Endothelial cell of umbilical vein (primary cell): ENCODE results near the gene JSRP1. TPM values are rescaled to one million over a fixed set of nuclear protein-coding genes. Genes with fewer than 3 reads are reported as not detected.

Experiments used
- BruUV-seq: library from RNA; stranded (reverse); fragments of 400-500 nt; replicated peaks from 2 replicates; lab custom pipeline; 2021; lab: Mats Ljungman, UMichigan
- CTCF ChIA-PET: fragments of 300-600, 350-600 bp; sonication (Branson Sonifier 250); formaldehyde crosslinking; loops from one replicate; lab custom pipeline; 2021; ENCODE audit warnings: antibody characterized with exemption, inconsistent platforms; lab: Charles Lee
- POLR2A ChIA-PET: fragments of 300-600, 350-600 bp; sonication (Branson Sonifier 250); formaldehyde crosslinking; loops from one replicate; lab custom pipeline; 2021; ENCODE audit warnings: antibody characterized with exemption, inconsistent platforms; lab: Charles Lee
- DNase-seq: peaks from one replicate; pipeline ENCODE4 v3.0.0-alpha.2; 2011; ENCODE audit warnings: low read depth, low spot score
- FAIRE-seq: peaks from 2 replicates; lab custom pipeline; 2011; peaks lifted over from hg19 to GRCh38; lab: Jason Lieb, UNC
- H2AFZ ChIP-seq: 2 replicates; pipeline ENCODE4 v1.6.0; 2012; ENCODE audit warnings: low read depth, low read length, control low read depth, inconsistent platforms
- H3K27ac ChIP-seq: 2 replicates; pipeline ENCODE4 v1.5.1; 2011; ENCODE audit warnings: low read depth, mild to moderate bottlenecking, control low read depth, low read length, moderate library complexity; ENCODE audit not compliant: insufficient read depth
- H3K27me3 ChIP-seq, 2 experiments: 2 replicates each; pipeline versions ENCODE4 v1.6.0 to v1.6.1; 2011; ENCODE audit warnings: low read length in 2 of 2, mixed read lengths in 1 of 2; ENCODE audit not compliant: control insufficient read depth in 2 of 2, insufficient read depth in 2 of 2
- H3K36me3 ChIP-seq, 2 experiments: 2 replicates in 1 of 2; 3 replicates in 1 of 2; pipeline ENCODE4 v1.5.1; 2011; ENCODE audit warnings: low read length in 2 of 2, mild to moderate bottlenecking in 1 of 2, moderate library complexity in 1 of 2; ENCODE audit not compliant: control insufficient read depth in 2 of 2, insufficient read depth in 2 of 2; ENCODE audit errors: extremely low read depth in 1 of 2
- H3K4me1 ChIP-seq: 3 replicates; pipeline ENCODE4 v1.5.1; 2011; ENCODE audit warnings: mild to moderate bottlenecking, low read length; ENCODE audit not compliant: control insufficient read depth, insufficient read depth; ENCODE audit errors: extremely low read depth
- H3K4me2 ChIP-seq: 2 replicates; pipeline ENCODE4 v1.6.1; 2011; ENCODE audit warnings: low read length, control low read depth, mixed read lengths; ENCODE audit not compliant: insufficient read depth
- H3K4me3 ChIP-seq, 3 experiments: fragments of 200-600 bp in 1 of 3; sonication (generic), shearing (Covaris generic) in 1 of 3; replicated peaks in 1 of 3; 2 replicates each; pipeline ENCODE4 v1.5.1; 2011 to 2016; ENCODE audit warnings: control low read depth in 3 of 3, low read length in 3 of 3, mild to moderate bottlenecking in 2 of 3, inconsistent platforms in 1 of 3, low read depth in 1 of 3, moderate library complexity in 1 of 3; ENCODE audit not compliant: insufficient read depth in 1 of 3
- H3K79me2 ChIP-seq: 2 replicates; pipeline ENCODE4 v1.6.0; 2012; ENCODE audit warnings: low read length, inconsistent platforms; ENCODE audit not compliant: control insufficient read depth, insufficient read depth
- H3K9ac ChIP-seq: replicated peaks from 2 replicates; pipeline ENCODE3; 2011; ENCODE audit warnings: low read length, control low read depth; ENCODE audit not compliant: insufficient read depth; ENCODE audit errors: extremely low read depth
- H3K9me1 ChIP-seq: replicated peaks from 3 replicates; pipeline ENCODE4 v1.6.0; 2011; ENCODE audit warnings: mild to moderate bottlenecking, low read length; ENCODE audit not compliant: control insufficient read depth, insufficient read depth; ENCODE audit errors: extremely low read depth
- H3K9me3 ChIP-seq: replicated peaks from 2 replicates; pipeline ENCODE4 v1.5.1; 2012; ENCODE audit warnings: low read length, inconsistent platforms; ENCODE audit not compliant: control insufficient read depth, insufficient read depth
- H4K20me1 ChIP-seq: replicated peaks from 2 replicates; pipeline ENCODE3; 2011; ENCODE audit warnings: mild to moderate bottlenecking, low read length; ENCODE audit not compliant: control insufficient read depth, insufficient read depth; ENCODE audit errors: extremely low read depth
- EZH2 ChIP-seq: IDR thresholded peaks from 2 replicates; pipeline ENCODE4 v1.6.1; 2012; ENCODE audit warnings: borderline replicate concordance, low read depth, mild to moderate bottlenecking, moderate library complexity, low read length, inconsistent platforms; ENCODE audit not compliant: severe bottlenecking
- FOS ChIP-seq: IDR thresholded peaks from 2 replicates; pipeline ENCODE4 v1.6.1; 2011; ENCODE audit warnings: mild to moderate bottlenecking, low read length, moderate library complexity, borderline replicate concordance; ENCODE audit not compliant: insufficient read depth
- GATA2 ChIP-seq: IDR thresholded peaks from 2 replicates; pipeline ENCODE4 v1.7.0; 2011; ENCODE audit warnings: low read depth, mild to moderate bottlenecking, moderate library complexity, mixed read lengths, low read length; ENCODE audit not compliant: insufficient read length, insufficient read depth
- JUN ChIP-seq: IDR thresholded peaks from 2 replicates; pipeline ENCODE4 v1.6.1; 2011; ENCODE audit warnings: borderline replicate concordance, low read depth; ENCODE audit not compliant: insufficient read length, insufficient read depth
- MAX ChIP-seq: IDR thresholded peaks from 2 replicates; pipeline ENCODE4 v1.6.1; 2011; ENCODE audit not compliant: insufficient read depth, insufficient read length
- MYC ChIP-seq: IDR thresholded peaks from one replicate; pipeline ENCODE4 v1.6.1; 2011; ENCODE audit warnings: mild to moderate bottlenecking, low read depth, low read length
- POLR2A ChIP-seq: IDR thresholded peaks from 2 replicates; pipeline ENCODE4 v1.6.1; 2012; ENCODE audit warnings: low read depth, mild to moderate bottlenecking, control low read depth, low read length
- POLR2AphosphoS5 ChIP-seq: IDR thresholded peaks from 2 replicates; pipeline ENCODE4 v1.6.1; 2012; ENCODE audit warnings: low read depth, mild to moderate bottlenecking, control low read depth, low read length, moderate library complexity; ENCODE audit not compliant: insufficient read depth
- dilution Hi-C: fragments of 300-500 bp; cut with MboI; formaldehyde crosslinking; loops from one replicate; pipeline ENCODE4 v1.15.0; 2019; ENCODE audit warnings: low sequenced_read_pairs; ENCODE audit not compliant: extremely low pct_ligation_motif_present
- intact Hi-C: fragments of 100-400 bp; cut with micrococcal nuclease; formaldehyde crosslinking; loops from one replicate; pipeline ENCODE4 v1.10.0; 2022
- polyA plus RNA-seq, 4 experiments: library from polyadenylated mRNA; depleted of rRNA in 3 of 4; stranded (reverse) in 3 of 4; unstranded in 1 of 4; fragments of >200 nt; gene quantifications; 2 replicates each; pipeline versions ENCODE4 v1.2.1 to v1.2.3, GENCODE V29; 2011 to 2012; ENCODE audit warnings: missing spikeins in 1 of 4
- total RNA-seq: library from RNA; stranded (reverse); gene quantifications from 2 replicates; pipeline ENCODE4 v1.2.3, GENCODE V29; 2021
- TF ChIP-seq, protein P1 (sequence below), 2 donors: IDR thresholded peaks; 1 replicate in 1 of 2; 2 replicates in 1 of 2; pipeline ENCODE4 v1.5.1; 2011; ENCODE audit warnings: low read length in 2 of 2, mild to moderate bottlenecking in 2 of 2, moderate library complexity in 2 of 2, control low read depth in 1 of 2, inconsistent platforms in 1 of 2, low read depth in 1 of 2; ENCODE audit not compliant: insufficient read depth in 1 of 2; ENCODE audit errors: extremely low read depth in 1 of 2

Gene JSRP1
- total and polyA plus RNA-seq, 2 donors (not counting 3 experiments of a cell fraction or from before 2014, with no cell fraction given), result not detected

- no peak for DNase-seq
- Histone ChIP-seq H3K36me3 (peaks cover 2 to 12% of the 10 kb centered on the region in 2 experiments), H3K79me2 (peaks cover 21% of the 10 kb centered on the region), H3K4me3 (no peak overlapping the region), H3K4me1 (peaks cover 25% of the 10 kb centered on the region), H4K20me1 (no peaks in the 10 kb centered on the region), H3K9me3 (no peaks in the 10 kb centered on the region), H3K27me3 (peaks cover 0 to 5% of the 10 kb centered on the region in 2 experiments), H3K9me1 (no peaks in the 10 kb centered on the region), H3K27ac (no peak overlapping the region), H3K9ac (no peak overlapping the region), H3K4me2 (no peak overlapping the region), H2AFZ (no peak overlapping the region)
- intact Hi-C loops (no loop called here), dilution Hi-C loops (no loop called here)
- no peak for TF ChIP-seq FOS
- no peak for TF ChIP-seq MYC
- TF ChIP-seq MAX, result no peak
- TF ChIP-seq JUN, result no peak
- no peak for TF ChIP-seq POLR2A
- TF ChIP-seq EZH2, result no peak
- TF ChIP-seq POLR2AphosphoS5, result no peak
- TF ChIP-seq, protein P1, sequence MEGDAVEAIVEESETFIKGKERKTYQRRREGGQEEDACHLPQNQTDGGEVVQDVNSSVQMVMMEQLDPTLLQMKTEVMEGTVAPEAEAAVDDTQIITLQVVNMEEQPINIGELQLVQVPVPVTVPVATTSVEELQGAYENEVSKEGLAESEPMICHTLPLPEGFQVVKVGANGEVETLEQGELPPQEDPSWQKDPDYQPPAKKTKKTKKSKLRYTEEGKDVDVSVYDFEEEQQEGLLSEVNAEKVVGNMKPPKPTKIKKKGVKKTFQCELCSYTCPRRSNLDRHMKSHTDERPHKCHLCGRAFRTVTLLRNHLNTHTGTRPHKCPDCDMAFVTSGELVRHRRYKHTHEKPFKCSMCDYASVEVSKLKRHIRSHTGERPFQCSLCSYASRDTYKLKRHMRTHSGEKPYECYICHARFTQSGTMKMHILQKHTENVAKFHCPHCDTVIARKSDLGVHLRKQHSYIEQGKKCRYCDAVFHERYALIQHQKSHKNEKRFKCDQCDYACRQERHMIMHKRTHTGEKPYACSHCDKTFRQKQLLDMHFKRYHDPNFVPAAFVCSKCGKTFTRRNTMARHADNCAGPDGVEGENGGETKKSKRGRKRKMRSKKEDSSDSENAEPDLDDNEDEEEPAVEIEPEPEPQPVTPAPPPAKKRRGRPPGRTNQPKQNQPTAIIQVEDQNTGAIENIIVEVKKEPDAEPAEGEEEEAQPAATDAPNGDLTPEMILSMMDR (IDR thresholded peaks at IDR 0.05; ENCODE audit: extremely low read depth in 1 of 2, insufficient read depth in 1 of 2, low read depth in 1 of 2, low read length in 2 of 2), result no peak
- no peak for TF ChIP-seq GATA2
- ChIA-PET CTCF (interaction anchor here (0.8 to 1.5 kb wide), 2 partner anchors 39 to 334 kb away, joined by 3 to 7 read pairs; no protein-coding TSS in a partner anchor), POLR2A (no interaction called here)
- no TSS peak for BruUV-seq
- FAIRE-seq, result no peak
These were observed 20.9 kb upstream of the JSRP1 start for GRCh38 chr19:2277138-2277537.
